Sigmoid colon (tissue), 7 donors: Measurements from ENCODE around the gene FIBP. TPM values are rescaled to one million over a fixed set of nuclear protein-coding genes. Genes with fewer than 3 reads are reported as not detected.

ENCODE experiments used
- DNase-seq: peaks from one replicate; pipeline ENCODE4 v3.0.0-alpha.2; 2019
- H3K27ac ChIP-seq, 4 donors: fragments of 200-600 bp; sonication (generic); one replicate each; pipeline ENCODE4 v1.5.1; 2016 to 2019; ENCODE audit warnings: mild to moderate bottlenecking in 1 of 4
- H3K27me3 ChIP-seq, 3 donors: fragments of 200-600 bp; sonication (generic); one replicate each; pipeline ENCODE4 v1.5.1; 2019; ENCODE audit warnings: mild to moderate bottlenecking in 1 of 3
- H3K36me3 ChIP-seq, 4 donors: fragments of 200-600 bp; sonication (generic); one replicate each; pipeline ENCODE4 v1.5.1; 2016 to 2019
- H3K4me1 ChIP-seq, 4 donors: fragments of 200-600 bp; sonication (generic); one replicate each; pipeline ENCODE4 v1.5.1; 2017 to 2019
- H3K4me3 ChIP-seq, 4 donors: fragments of 200-600 bp; sonication (generic); one replicate each; pipeline ENCODE4 v1.5.1; 2017 to 2019; ENCODE audit warnings: mild to moderate bottlenecking in 2 of 4, moderate library complexity in 1 of 4
- H3K9me3 ChIP-seq, 4 donors: fragments of 200-600 bp in 3 of 4; sonication (generic) in 3 of 4; one replicate each; pipeline versions ENCODE4 v1.5.1 to v1.6.1; 2013 to 2019
- CTCF ChIP-seq, 4 experiments: fragments of 450-650 bp in 3 of 4; fragments of 200-600 bp in 1 of 4; IDR thresholded peaks; one replicate each; pipeline ENCODE4 v1.5.1; 2016 to 2019; ENCODE audit warnings: antibody characterized with exemption in 4 of 4, mild to moderate bottlenecking in 3 of 4, moderate library complexity in 2 of 4
- EP300 ChIP-seq, 4 donors: sonication (generic); formaldehyde crosslinking; IDR thresholded peaks; one replicate each; pipeline ENCODE4 v1.6.1; 2017; ENCODE audit warnings: antibody characterized with exemption in 4 of 4
- POLR2A ChIP-seq, 2 donors: fragments of 450-650 bp; IDR thresholded peaks; one replicate each; pipeline ENCODE4 v1.6.1; 2016; ENCODE audit warnings: antibody characterized with exemption in 2 of 2, mild to moderate bottlenecking in 2 of 2, moderate library complexity in 2 of 2
- POLR2AphosphoS5 ChIP-seq, 4 donors: sonication (generic); formaldehyde crosslinking; IDR thresholded peaks; one replicate each; pipeline ENCODE4 v1.6.1; 2017; ENCODE audit warnings: antibody characterized with exemption in 4 of 4
- WGBS, 2 donors: extraction: QIAGEN DNeasy Blood & Tissue Kit; methylation state at CpG; one replicate each; pipeline ENCODE4 v1.1.7; 2013; 5-methylcytosine and 5-hydroxymethylcytosine counted together
- intact Hi-C: fragments of 100-400 bp; cut with DNase I; formaldehyde crosslinking; loops from one replicate; pipeline ENCODE4 v1.15.1; 2023
- polyA plus RNA-seq, 3 donors: library from polyadenylated mRNA; stranded (reverse); fragments of 200-250 nt; gene quantifications; one replicate each; pipeline ENCODE4 v1.2.3, GENCODE V29; 2013
- total RNA-seq, 4 donors: library from RNA; depleted of rRNA; stranded (reverse); fragments of >200 nt; gene quantifications; one replicate each; pipeline ENCODE4 v1.1.0, GENCODE V29; 2016
- donor health status: healthy with polysubstance abuse.
- donor health status: Bipolar disorder and iron deficiency.
- donor health status: healthy.

FIBP gene
- total and polyA plus RNA-seq, 7 donors: 37.5 to 66.1 (median 54.4) TPM

DNA sequence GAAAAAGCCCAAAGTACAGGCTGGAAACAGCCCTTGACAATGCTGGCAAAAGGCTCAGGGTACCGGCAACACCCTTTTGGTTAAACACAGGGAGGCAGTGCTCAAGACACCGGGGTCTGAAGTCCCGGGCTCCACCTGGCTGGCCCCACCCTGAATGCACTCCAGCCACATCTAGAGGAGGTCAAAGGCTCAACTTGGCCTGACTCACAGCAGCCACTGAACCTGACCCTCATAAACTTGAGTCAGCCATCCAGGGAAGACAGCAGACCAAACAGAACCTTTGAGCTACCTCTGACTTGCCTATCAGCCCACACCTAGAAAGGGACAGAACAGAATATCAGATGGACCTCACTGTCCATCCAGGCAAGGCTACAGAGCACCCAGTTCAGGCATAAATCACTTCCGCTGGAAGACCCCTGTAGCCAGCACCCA is 34.1 kb downstream of the FIBP start:
- Histone ChIP-seq H3K36me3 (peaks cover 30 to 57% (median 47%) of the 10 kb centered on the region in 4 donors), H3K4me3 (no peak overlapping the region), H3K9me3 (peaks cover 0 to 6% (median 2%) of the 10 kb centered on the region in 4 donors), H3K4me1 (peaks cover 0 to 49% (median 40%) of the 10 kb centered on the region in 4 donors), H3K27ac (peak overlapping the region in 1 of 4 donors; percentile 7), H3K27me3 (no peaks in the 10 kb centered on the region)
- peak; percentile 52 for DNase-seq
- 25 to 73% methylated on average over 4 of the region's 4 CpGs for WGBS, 2 donors
- intact Hi-C loops: no loop called here
- no peak for TF ChIP-seq POLR2A (IDR thresholded peaks at IDR 0.05)
- no peak for TF ChIP-seq POLR2AphosphoS5 (IDR thresholded peaks at IDR 0.05)
- TF ChIP-seq EP300 (IDR thresholded peaks at IDR 0.05): no peak
- no peak for TF ChIP-seq CTCF (IDR thresholded peaks at IDR 0.05)

DNA sequence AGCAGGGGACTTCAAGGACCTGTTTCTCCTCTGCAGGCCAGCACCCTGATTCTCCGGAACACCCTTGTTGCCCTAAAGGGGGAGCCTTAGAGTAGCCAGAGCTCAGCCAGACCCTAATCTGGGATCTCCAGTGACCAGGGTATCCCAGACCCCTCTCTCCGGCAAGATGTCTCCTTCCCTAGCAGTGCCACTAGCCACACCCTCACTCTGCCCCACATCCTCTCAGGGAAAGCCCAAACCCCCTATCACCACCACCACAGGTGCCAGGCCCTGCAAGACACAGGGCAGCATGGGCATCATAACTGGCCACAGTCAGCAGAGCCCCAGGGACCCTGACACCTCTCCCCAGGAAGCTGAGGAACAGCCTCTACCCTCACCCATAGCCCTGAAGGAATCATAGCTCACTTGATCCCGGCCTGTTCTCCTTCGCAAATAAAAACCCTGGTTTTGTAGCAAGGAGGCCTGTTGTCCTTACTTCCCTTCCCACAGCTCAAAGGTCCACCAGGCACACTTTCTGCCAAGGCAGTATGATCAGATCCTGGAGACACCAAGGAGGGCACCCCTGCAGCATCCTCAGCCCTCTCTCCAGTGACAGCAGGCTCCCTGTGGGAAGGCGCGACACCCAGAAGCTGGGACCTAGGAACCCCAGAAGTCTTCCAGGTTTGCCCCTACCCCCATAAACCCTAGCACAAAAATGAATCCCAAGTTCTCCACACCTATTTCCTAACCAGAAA is 34.9 kb downstream of the FIBP start:
- Histone ChIP-seq H3K36me3 (peaks cover 30 to 57% (median 47%) of the 10 kb centered on the region in 4 donors), H3K27ac (peak overlapping the region in 2 of 4 donors; percentile 7 to 38), H3K4me1 (peaks cover 0 to 46% (median 40%) of the 10 kb centered on the region in 4 donors), H3K27me3 (no peaks in the 10 kb centered on the region), H3K4me3 (no peak overlapping the region), H3K9me3 (peaks cover 0 to 6% (median 2%) of the 10 kb centered on the region in 4 donors)
- intact Hi-C loops: no loop called here
- WGBS, 2 donors: 26 to 79% methylated on average over 6 of the region's 6 CpGs
- DNase-seq: peak; percentile 61
- TF ChIP-seq EP300 (IDR thresholded peaks at IDR 0.05) (no peak), POLR2AphosphoS5 (IDR thresholded peaks at IDR 0.05) (no peak), POLR2A (IDR thresholded peaks at IDR 0.05) (no peak), CTCF (IDR thresholded peaks at IDR 0.05) (no peak)

- TF ChIP-seq POLR2AphosphoS5 (IDR thresholded peaks at IDR 0.05) (no peak), EP300 (IDR thresholded peaks at IDR 0.05) (no peak), CTCF (IDR thresholded peaks at IDR 0.05) (no peak), POLR2A (IDR thresholded peaks at IDR 0.05) (no peak)
- no peaks in the 10 kb centered on the region for H3K27me3 ChIP-seq
- peak overlapping the region in 1 of 4 donors; percentile 38 for H3K27ac ChIP-seq
- H3K9me3 ChIP-seq: peaks cover 0 to 6% (median 2%) of the 10 kb centered on the region in 4 donors
- peak; percentile 61 for DNase-seq
- no peak overlapping the region for H3K4me3 ChIP-seq
- peaks cover 0 to 45% (median 40%) of the 10 kb centered on the region in 4 donors for H3K4me1 ChIP-seq
- 55 to 89% methylated on average over 33 of the region's 33 CpGs for WGBS, 2 donors
- peaks cover 30 to 57% (median 47%) of the 10 kb centered on the region in 4 donors for H3K36me3 ChIP-seq
- intact Hi-C loops: no loop called here
These were observed 35.6 kb downstream of the FIBP start for GRCh38 chr11:65852508-65853245.

- Histone ChIP-seq H3K27me3 (no peaks in the 10 kb centered on the region), H3K9me3 (peaks cover 0 to 6% (median 2%) of the 10 kb centered on the region in 4 donors), H3K4me1 (peaks cover 0 to 45% (median 40%) of the 10 kb centered on the region in 4 donors), H3K36me3 (peaks cover 30 to 57% (median 47%) of the 10 kb centered on the region in 4 donors), H3K27ac (no peak overlapping the region), H3K4me3 (no peak overlapping the region)
- 55 to 86% methylated on average over 10 of the region's 10 CpGs for WGBS, 2 donors
- DNase-seq: peak; percentile 50
- TF ChIP-seq EP300 (IDR thresholded peaks at IDR 0.05): no peak
- no peak for TF ChIP-seq CTCF (IDR thresholded peaks at IDR 0.05)
- TF ChIP-seq POLR2AphosphoS5 (IDR thresholded peaks at IDR 0.05): no peak
- no peak for TF ChIP-seq POLR2A (IDR thresholded peaks at IDR 0.05)
- intact Hi-C loops: no loop called here
These were observed 36.3 kb downstream of the FIBP start for GRCh38 chr11:65851811-65852507.
